Embryonic facial prominence (tissue), 1 donor: ENCODE data around the gene WWOX.

Experiments
- DNase-seq: peaks from one replicate; pipeline ENCODE4 v3.0.0-alpha.2; 2016; ENCODE audit errors: extremely low spot score

WWOX gene

GRCh38 chr16:78942625-78943245 lies 843.3 kb downstream of the WWOX start:
- no peak for DNase-seq

- DNase-seq, result no peak
Measured at GRCh38 chr16:78945336-78945735, 845.9 kb downstream of the WWOX start.

GRCh38 chr16:78946556-78946955 lies 847.1 kb downstream of the WWOX start:
- no peak for DNase-seq

GRCh38 chr16:78950768-78951167 lies 851.3 kb downstream of the WWOX start:
- DNase-seq, result no peak

GRCh38 chr16:78952630-78953029 lies 853.2 kb downstream of the WWOX start:
- no peak for DNase-seq

GRCh38 chr16:78953526-78953925 lies 854.1 kb downstream of the WWOX start:
- DNase-seq, result no peak

- no peak for DNase-seq
Measured at GRCh38 chr16:78955206-78955605, 855.8 kb downstream of the WWOX start.

GRCh38 chr16:78956859-78957258 lies 857.4 kb downstream of the WWOX start:
- DNase-seq, result no peak

- DNase-seq, result no peak
Measured at GRCh38 chr16:78957317-78958100, 858.1 kb downstream of the WWOX start.

- no peak for DNase-seq
Measured at GRCh38 chr16:78961464-78961863, 862.0 kb downstream of the WWOX start.

GRCh38 chr16:78962457-78962929 lies 863.0 kb downstream of the WWOX start:
- no peak for DNase-seq

- no peak for DNase-seq
Measured at GRCh38 chr16:78967948-78968347, 868.5 kb downstream of the WWOX start.

- DNase-seq, result no peak
Measured at GRCh38 chr16:78969721-78970120, 870.3 kb downstream of the WWOX start.

- no peak for DNase-seq
Measured at GRCh38 chr16:78970650-78971049, 871.2 kb downstream of the WWOX start.

- DNase-seq, result no peak
Measured at GRCh38 chr16:78972006-78972405, 872.6 kb downstream of the WWOX start.

GRCh38 chr16:78972986-78973385 lies 873.5 kb downstream of the WWOX start:
- DNase-seq, result no peak

GRCh38 chr16:78976212-78976611 lies 876.8 kb downstream of the WWOX start:
- DNase-seq, result no peak

- no peak for DNase-seq
Measured at GRCh38 chr16:78980825-78981224, 881.4 kb downstream of the WWOX start.

GRCh38 chr16:78982096-78982744 lies 882.8 kb downstream of the WWOX start:
- no peak for DNase-seq

GRCh38 chr16:78984324-78984723 lies 884.9 kb downstream of the WWOX start:
- no peak for DNase-seq

- no peak for DNase-seq
Measured at GRCh38 chr16:78984887-78985464, 885.5 kb downstream of the WWOX start.
